Endodermal cell (in vitro differentiated cells): Measurements from ENCODE around the gene NUDT4B. TPM values are rescaled to one million over a fixed set of nuclear protein-coding genes. Genes with fewer than 3 reads are reported as not detected.
"Not testable (repeated sequence)": the region's sequence is repeated elsewhere in the genome, so short reads cannot be mapped to it uniquely, and the experiment has no call there.

Source experiments
- DNase-seq: peaks from one replicate; pipeline ENCODE4 v3.0.0-alpha.2; 2017
- H3K27ac ChIP-seq: 2 replicates; pipeline ENCODE4 v1.5.1; 2013; ENCODE audit warnings: mild to moderate bottlenecking, low read depth, low read length, moderate library complexity
- H3K27me3 ChIP-seq: 2 replicates; pipeline ENCODE4 v1.6.1; 2013; ENCODE audit warnings: mild to moderate bottlenecking, low read length, moderate library complexity; ENCODE audit not compliant: insufficient read depth, control insufficient read depth, poor library complexity, severe bottlenecking
- H3K36me3 ChIP-seq: 2 replicates; pipeline ENCODE4 v1.7.0; 2013; ENCODE audit warnings: mild to moderate bottlenecking, low read length, moderate library complexity; ENCODE audit not compliant: control insufficient read depth, insufficient read depth
- H3K4me1 ChIP-seq: one replicate; pipeline ENCODE4 v1.7.0; 2013; ENCODE audit warnings: low read length; ENCODE audit not compliant: control insufficient read depth, insufficient read depth
- H3K4me3 ChIP-seq: 2 replicates; pipeline ENCODE4 v1.5.1; 2013; ENCODE audit warnings: mild to moderate bottlenecking, low read length, moderate library complexity
- H3K9ac ChIP-seq: 2 replicates; pipeline ENCODE4 v1.6.1; 2013; ENCODE audit warnings: mild to moderate bottlenecking, low read length, moderate library complexity; ENCODE audit not compliant: poor library complexity, severe bottlenecking; ENCODE audit errors: extremely low read depth
- H3K9me3 ChIP-seq: 2 replicates; pipeline ENCODE4 v1.6.1; 2013; ENCODE audit warnings: mild to moderate bottlenecking, low read length, moderate library complexity; ENCODE audit not compliant: control insufficient read depth
- H3K27ac Mint-ChIP-seq: 2 replicates; pipeline ENCODE4 v1.8.0; 2020; ENCODE audit warnings: mixed read lengths
- H3K27me3 Mint-ChIP-seq: 2 replicates; pipeline ENCODE4 v1.8.0; 2021; ENCODE audit warnings: mild to moderate bottlenecking, mixed read lengths; ENCODE audit not compliant: insufficient read depth
- H3K36me3 Mint-ChIP-seq: 2 replicates; pipeline ENCODE4 v1.8.0; 2020; ENCODE audit warnings: low read depth, mixed read lengths
- H3K4me1 Mint-ChIP-seq: 2 replicates; pipeline ENCODE4 v1.8.0; 2020; ENCODE audit warnings: mixed read lengths
- H3K4me3 Mint-ChIP-seq: 2 replicates; pipeline ENCODE4 v1.8.0; 2020; ENCODE audit warnings: mild to moderate bottlenecking, moderate library complexity, mixed read lengths
- H3K9me3 Mint-ChIP-seq: 2 replicates; pipeline ENCODE4 v1.8.0; 2020; ENCODE audit warnings: mild to moderate bottlenecking, mixed read lengths
- WGBS, 2 experiments: methylation state at CpG; one replicate each; pipeline versions ENCODE4 v1.1.5 to v1.1.7; 2013; ENCODE audit warnings: missing lambda C conversion rate in 2 of 2, mixed read lengths in 1 of 2; ENCODE audit not compliant: insufficient coverage in 1 of 2, insufficient read length in 1 of 2; 5-methylcytosine and 5-hydroxymethylcytosine counted together
- total RNA-seq, 2 donors: library from RNA; stranded (reverse); fragmentation: NEBNext Ultra II Directional in 1 of 2; extraction: Animal tissue kit (Norgen Biotek cat#: 25700) in 1 of 2; gene quantifications; 2 replicates in 1 of 2; 3 replicates in 1 of 2; pipeline ENCODE4 v1.2.1, GENCODE V29; 2021

The NUDT4B gene
- total RNA-seq, 2 donors from 2014 or later, result 0.71 to 1.5 TPM

DNA sequence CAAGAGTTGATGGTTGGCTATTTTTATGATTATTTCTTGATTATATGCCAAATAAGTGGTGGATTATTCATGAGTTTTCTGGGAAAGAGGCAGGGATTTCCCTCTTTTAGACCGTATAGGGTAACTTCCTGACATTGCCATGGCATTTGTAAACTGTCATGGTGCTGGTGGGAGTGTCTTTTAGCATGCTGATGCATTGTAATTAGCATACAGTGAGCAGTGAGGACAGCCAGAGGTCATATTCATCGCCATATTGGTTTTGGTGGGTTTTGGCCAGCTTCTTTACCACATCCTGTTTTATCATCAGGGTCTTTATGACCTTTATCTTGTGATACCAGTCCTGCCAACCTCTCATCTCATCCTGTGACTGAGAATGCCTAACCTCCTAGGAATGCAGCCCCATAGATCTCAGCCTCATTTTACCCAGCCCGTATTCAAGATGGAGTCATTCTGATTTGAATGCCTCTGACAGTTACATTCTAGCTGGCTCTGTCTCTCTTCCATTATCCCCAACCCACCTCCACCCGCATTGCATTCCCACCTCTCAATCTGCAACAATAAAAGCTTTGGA lies 45.3 kb downstream of the NUDT4B start:
- H3K4me3 ChIP-seq, H3K9me3 Mint-ChIP-seq, H3K27ac Mint-ChIP-seq, H3K27me3 ChIP-seq, H3K9ac ChIP-seq, H3K27me3 Mint-ChIP-seq, H3K4me1 ChIP-seq, DNase-seq, H3K27ac ChIP-seq, H3K9me3 ChIP-seq, H3K4me3 Mint-ChIP-seq, H3K4me1 Mint-ChIP-seq, H3K36me3 Mint-ChIP-seq, H3K36me3 ChIP-seq: not testable (repeated sequence)
- WGBS, 2 experiments, result no CpG with 5 or more reads among the region's 4 CpGs

Other genes with a start within 250 kb of the NUDT4B start
- gene NBPF14, start 152.8 kb upstream of the NUDT4B start, total RNA-seq, result 10 to 100 TPM; 13.4 to 27.0 TPM
- gene PDE4DIP, start 95.7 kb downstream of the NUDT4B start, total RNA-seq, result 10 to 100 TPM; 33.0 to 56.2 TPM